Hair follicular keratinocyte (primary cell): ENCODE data around the gene NKX2-4. TPM values are rescaled to one million over a fixed set of nuclear protein-coding genes. Genes with fewer than 3 reads are reported as not detected.

Experiments used
- total RNA-seq: library from RNA; depleted of rRNA; stranded (reverse); fragments of >200 nt; gene quantifications from 2 replicates; pipeline ENCODE4 v1.2.3, GENCODE V29; 2015

The NKX2-4 gene
- total RNA-seq = not detected in 2 replicates

DNA sequence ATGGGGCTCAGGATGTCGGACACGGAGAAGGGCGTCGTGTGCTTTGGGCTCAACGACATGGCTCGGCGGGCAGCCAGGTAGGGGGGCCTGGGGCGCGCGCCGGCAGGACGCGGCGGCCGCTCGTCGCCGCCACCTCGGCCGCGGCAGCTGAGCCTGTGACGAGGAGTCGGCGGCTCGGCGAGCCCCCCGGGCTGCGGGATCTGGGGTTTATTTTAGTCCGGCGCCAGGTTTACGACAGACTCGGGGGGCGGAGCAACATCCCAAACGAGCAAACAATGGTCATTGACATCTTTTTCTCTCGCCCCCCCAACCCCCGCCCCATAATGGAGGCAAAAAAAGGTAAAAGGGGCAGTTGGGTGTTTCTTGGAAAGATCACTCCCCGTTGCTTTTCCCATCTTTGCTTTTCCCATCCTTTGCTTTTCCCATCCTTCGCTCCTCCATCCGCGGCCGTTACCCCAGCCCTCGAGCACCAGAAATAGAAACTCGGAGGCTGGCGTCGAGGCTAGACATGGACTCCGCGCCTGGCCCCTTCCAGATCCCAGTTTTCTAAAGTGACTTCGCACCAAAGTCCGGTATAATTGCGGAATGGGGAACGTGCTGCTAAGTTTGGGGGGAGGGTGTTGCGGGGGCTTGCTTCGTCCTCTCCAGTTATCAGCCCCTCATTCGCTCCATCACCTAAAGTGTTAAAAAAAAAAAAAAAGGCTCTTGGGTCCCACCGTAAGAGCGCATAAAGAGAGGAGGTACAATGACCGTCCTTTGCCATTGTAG, at the start of gene NKX2-4:
NKX2-4 (minus strand) TSS at position 186 of the 768 bp plus-strand sequence; CDS start at position 59, 127 bp downstream.

Other genes starting within 250 kb of the NKX2-4 start
- 71.6 and 75.3 TPM in 2 replicates for gene XRN2, start 94.2 kb downstream of the NKX2-4 start, total RNA-seq
- gene NKX2-2, start 116.5 kb upstream of the NKX2-4 start, total RNA-seq = not detected in 2 replicates